BLaER1 treated with 17β-estradiol and CSF1 and Interleukin-3, amounts not matched to agents 10 nM and 100 nM (cell line): ENCODE data around the gene TMEM175.

ENCODE experiments used
- H3K27ac ChIP-seq, 11 experiments: shearing (Covaris generic); formaldehyde crosslinking; 2 replicates each; pipeline ENCODE4 v1.8.1; 2022
- H3K27me3 ChIP-seq, 11 experiments: shearing (Covaris generic); formaldehyde crosslinking; 2 replicates each; pipeline ENCODE4 v1.8.1; 2022
- H3K36me3 ChIP-seq, 11 experiments: shearing (Covaris generic); formaldehyde crosslinking; 2 replicates each; pipeline ENCODE4 v1.8.1; 2022
- H3K4me1 ChIP-seq, 10 experiments: shearing (Covaris generic); formaldehyde crosslinking; 2 replicates each; pipeline ENCODE4 v1.8.1; 2022
- H3K4me2 ChIP-seq, 11 experiments: shearing (Covaris generic); formaldehyde crosslinking; 2 replicates each; pipeline ENCODE4 v1.8.1; 2022
- H3K4me3 ChIP-seq, 10 experiments: shearing (Covaris generic); formaldehyde crosslinking; 2 replicates each; pipeline ENCODE4 v1.8.1; 2022
- H3K9ac ChIP-seq, 11 experiments: shearing (Covaris generic); formaldehyde crosslinking; 2 replicates each; pipeline ENCODE4 v1.8.1; 2022
- H3K9me3 ChIP-seq, 11 experiments: shearing (Covaris generic); formaldehyde crosslinking; replicated peaks in 1 of 11; 2 replicates each; pipeline ENCODE4 v1.8.1; 2022
- H4K20me1 ChIP-seq, 11 experiments: shearing (Covaris generic); formaldehyde crosslinking; 2 replicates each; pipeline ENCODE4 v1.8.1; 2022
- Cebpa-rat ChIP-seq, 11 experiments: shearing (Covaris generic); IDR thresholded peaks; 2 replicates each; pipeline ENCODE4 v1.8.1; 2022

The TMEM175 gene

GRCh38 chr4:896630-897029, 35.6 kb upstream of the TMEM175 start:
- H3K36me3 ChIP-seq = peaks cover 79 to 100% (median 98%) of the 10 kb centered on the region in 11 experiments
- H3K27ac ChIP-seq = no peak overlapping the region
- no peaks in the 10 kb centered on the region for H3K4me1 ChIP-seq
- no peak overlapping the region for H3K4me2 ChIP-seq
- H3K4me3 ChIP-seq = no peak overlapping the region
- no peak for TF ChIP-seq Cebpa-rat (IDR thresholded peaks at IDR 0.05)
- no peaks in the 10 kb centered on the region for H3K9me3 ChIP-seq
- no peak overlapping the region for H3K9ac ChIP-seq
- H3K27me3 ChIP-seq = no peaks in the 10 kb centered on the region
- H4K20me1 ChIP-seq = peaks cover 52 to 100% (median 86%) of the 10 kb centered on the region in 11 experiments

- no peaks in the 10 kb centered on the region for H3K27me3 ChIP-seq
- peaks cover 62 to 100% (median 86%) of the 10 kb centered on the region in 11 experiments for H4K20me1 ChIP-seq
- H3K9me3 ChIP-seq = no peaks in the 10 kb centered on the region
- TF ChIP-seq Cebpa-rat (IDR thresholded peaks at IDR 0.05) = no peak
- no peak overlapping the region for H3K4me2 ChIP-seq
- H3K27ac ChIP-seq = no peak overlapping the region
- no peaks in the 10 kb centered on the region for H3K4me1 ChIP-seq
- H3K36me3 ChIP-seq = peaks cover 79 to 100% (median 96%) of the 10 kb centered on the region in 11 experiments
- H3K4me3 ChIP-seq = no peak overlapping the region
- H3K9ac ChIP-seq = no peak overlapping the region
Observed at GRCh38 chr4:898123-898522, 34.1 kb upstream of the TMEM175 start.

- H4K20me1 ChIP-seq = peaks cover 64 to 100% (median 91%) of the 10 kb centered on the region in 11 experiments
- no peak overlapping the region for H3K27ac ChIP-seq
- no peak overlapping the region for H3K4me2 ChIP-seq
- no peaks in the 10 kb centered on the region for H3K4me1 ChIP-seq
- H3K9ac ChIP-seq = no peak overlapping the region
- no peak overlapping the region for H3K4me3 ChIP-seq
- no peaks in the 10 kb centered on the region for H3K27me3 ChIP-seq
- no peaks in the 10 kb centered on the region for H3K9me3 ChIP-seq
- TF ChIP-seq Cebpa-rat (IDR thresholded peaks at IDR 0.05) = no peak
- H3K36me3 ChIP-seq = peaks cover 75 to 100% (median 96%) of the 10 kb centered on the region in 11 experiments
Observed at GRCh38 chr4:898869-899555, 33.2 kb upstream of the TMEM175 start.

GRCh38 chr4:899556-899906, 32.7 kb upstream of the TMEM175 start:
- H3K9ac ChIP-seq = no peak overlapping the region
- H4K20me1 ChIP-seq = peaks cover 67 to 100% (median 94%) of the 10 kb centered on the region in 11 experiments
- H3K9me3 ChIP-seq = no peaks in the 10 kb centered on the region
- H3K4me3 ChIP-seq = no peak overlapping the region
- no peak overlapping the region for H3K27ac ChIP-seq
- H3K4me1 ChIP-seq = no peaks in the 10 kb centered on the region
- peaks cover 77 to 100% (median 94%) of the 10 kb centered on the region in 11 experiments for H3K36me3 ChIP-seq
- H3K4me2 ChIP-seq = no peak overlapping the region
- H3K27me3 ChIP-seq = no peaks in the 10 kb centered on the region
- no peak for TF ChIP-seq Cebpa-rat (IDR thresholded peaks at IDR 0.05)

GRCh38 chr4:900073-900472, 32.2 kb upstream of the TMEM175 start:
- Histone ChIP-seq H3K4me2 (no peak overlapping the region), H3K36me3 (peaks cover 79 to 100% (median 95%) of the 10 kb centered on the region in 11 experiments), H3K9ac (no peak overlapping the region), H3K27ac (no peak overlapping the region), H3K4me3 (no peak overlapping the region), H3K4me1 (no peaks in the 10 kb centered on the region), H3K27me3 (no peaks in the 10 kb centered on the region), H4K20me1 (peaks cover 70 to 100% (median 97%) of the 10 kb centered on the region in 11 experiments), H3K9me3 (no peaks in the 10 kb centered on the region)
- TF ChIP-seq Cebpa-rat (IDR thresholded peaks at IDR 0.05) = no peak

- Histone ChIP-seq H3K9ac (no peak overlapping the region; a peak in 1 of 22 replicates), H3K4me2 (no peak overlapping the region), H4K20me1 (peaks cover 70 to 100% (median 97%) of the 10 kb centered on the region in 11 experiments), H3K36me3 (peaks cover 79 to 100% (median 95%) of the 10 kb centered on the region in 11 experiments), H3K4me3 (no peak overlapping the region), H3K9me3 (peaks cover 0 to 5% (median 0%) of the 10 kb centered on the region in 11 experiments; a peak in 6 of 22 replicates), H3K4me1 (no peaks in the 10 kb centered on the region), H3K27ac (no peak overlapping the region), H3K27me3 (no peaks in the 10 kb centered on the region)
- TF ChIP-seq Cebpa-rat (IDR thresholded peaks at IDR 0.05) = no peak
Observed at GRCh38 chr4:900721-901120, 31.5 kb upstream of the TMEM175 start.

DNA sequence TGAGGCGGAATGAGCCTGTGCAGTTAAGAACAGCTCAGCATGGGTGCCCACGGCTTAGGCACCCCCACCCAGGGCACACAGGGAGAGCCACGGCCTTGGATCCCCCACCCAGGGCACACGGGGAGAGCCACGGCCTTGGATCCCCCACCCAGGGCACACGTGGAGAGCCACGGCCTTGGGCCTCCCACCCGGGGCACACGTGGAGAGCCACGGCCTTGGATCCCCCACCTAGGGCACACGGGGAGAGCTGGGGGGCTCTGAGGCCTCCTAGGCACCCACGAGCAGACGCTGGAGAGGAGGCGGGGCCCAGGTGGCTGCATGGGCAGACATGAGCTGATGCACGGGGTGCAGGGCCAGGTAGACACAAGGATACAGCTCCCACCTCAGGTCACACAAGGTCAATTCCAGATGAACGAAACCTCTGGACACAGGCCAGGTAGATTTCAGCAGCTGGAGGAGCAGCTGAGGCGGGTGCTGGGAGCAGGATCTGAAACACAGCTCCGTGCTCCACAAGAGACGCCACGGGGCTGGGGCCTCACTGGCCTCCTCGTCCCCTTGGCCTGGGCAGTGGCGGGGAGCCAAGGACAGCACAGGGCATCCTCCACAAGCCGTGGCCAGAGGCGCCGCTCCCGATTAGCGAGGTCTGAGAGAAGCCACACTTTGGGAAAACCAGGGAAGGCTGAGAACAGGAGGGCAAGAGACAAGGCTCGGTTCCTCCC, 30.9 kb upstream of the TMEM175 start:
- peaks cover 78 to 100% (median 95%) of the 10 kb centered on the region in 11 experiments for H3K36me3 ChIP-seq

DNA sequence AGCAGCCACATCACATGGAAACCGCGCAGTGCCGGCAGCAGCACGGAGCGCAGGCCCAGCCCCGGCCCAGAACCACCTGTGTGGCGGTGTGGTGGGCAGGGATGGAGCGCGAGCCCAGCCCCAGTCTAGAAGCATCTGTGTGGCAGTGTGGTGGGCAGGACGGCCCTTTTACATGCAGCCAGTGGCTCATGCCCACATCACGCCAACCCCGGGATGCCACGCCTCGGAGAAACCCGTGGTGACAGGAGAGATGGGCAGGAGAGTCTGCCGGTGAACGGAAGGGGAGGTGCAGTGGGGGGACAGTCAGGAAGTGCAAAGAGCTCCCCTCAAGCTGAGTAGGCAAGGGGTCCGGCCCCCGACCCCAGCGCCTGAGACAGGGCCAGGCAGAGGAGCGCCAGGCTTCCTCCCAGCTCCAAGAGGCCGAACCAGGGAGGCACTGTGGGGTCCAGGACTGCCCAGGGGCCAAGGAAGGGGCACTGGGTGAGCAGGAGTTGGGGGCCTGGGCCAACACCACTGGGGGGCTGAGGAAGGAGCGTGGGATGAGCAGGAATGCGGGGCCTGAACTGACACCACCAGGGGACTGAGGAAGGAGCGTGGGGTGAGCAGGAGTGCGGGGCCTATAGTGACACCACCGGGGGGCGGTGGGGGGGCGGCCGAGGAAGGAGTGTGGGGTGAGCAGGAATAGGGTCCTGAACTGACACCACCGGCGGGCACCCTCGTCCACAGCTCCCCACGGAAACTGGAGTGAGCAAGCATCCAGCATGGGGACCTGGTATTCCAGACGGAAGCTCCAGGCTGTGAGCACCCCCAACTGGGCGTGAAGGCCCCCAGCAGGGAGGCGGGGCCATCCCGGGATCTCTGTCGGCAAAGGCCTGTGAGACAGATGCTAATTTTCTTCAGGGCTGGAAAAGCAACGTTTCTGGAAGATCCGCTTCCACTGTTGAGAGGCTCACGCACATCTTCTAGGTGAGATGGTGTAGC, 28.9 kb upstream of the TMEM175 start:
- Histone ChIP-seq H3K36me3 (peaks cover 68 to 100% (median 95%) of the 10 kb centered on the region in 11 experiments), H3K9ac (no peak overlapping the region), H3K4me3 (no peak overlapping the region), H3K4me2 (no peak overlapping the region), H4K20me1 (peaks cover 72 to 100% (median 97%) of the 10 kb centered on the region in 11 experiments), H3K9me3 (peaks cover 0 to 19% (median 0%) of the 10 kb centered on the region in 11 experiments; a peak in 9 of 22 replicates), H3K4me1 (no peaks in the 10 kb centered on the region), H3K27ac (no peak overlapping the region), H3K27me3 (no peaks in the 10 kb centered on the region)
- TF ChIP-seq Cebpa-rat (IDR thresholded peaks at IDR 0.05) = no peak

More for the DNA sequence above, 30.9 kb upstream of the TMEM175 start:
- no peaks in the 10 kb centered on the region for H3K4me1 ChIP-seq
- no peak overlapping the region; a peak in 1 of 22 replicates for H3K9ac ChIP-seq
- H3K27me3 ChIP-seq = no peaks in the 10 kb centered on the region
- H3K4me2 ChIP-seq = no peak overlapping the region
- peaks cover 0 to 11% (median 0%) of the 10 kb centered on the region in 11 experiments; a peak in 9 of 22 replicates for H3K9me3 ChIP-seq
- H3K27ac ChIP-seq = no peak overlapping the region
- TF ChIP-seq Cebpa-rat (IDR thresholded peaks at IDR 0.05) = no peak
- H4K20me1 ChIP-seq = peaks cover 69 to 100% (median 97%) of the 10 kb centered on the region in 11 experiments
- no peak overlapping the region for H3K4me3 ChIP-seq
